GM12873 (cell line): ENCODE data around the gene XPNPEP1.

Source experiments
- TF ChIP-seq, protein P1 (sequence below): IDR thresholded peaks from 2 replicates; pipeline ENCODE4 v1.5.1; 2012; ENCODE audit warnings: low read depth, mild to moderate bottlenecking, moderate library complexity, low read length, control low read depth; ENCODE audit not compliant: insufficient read depth; ENCODE audit errors: missing control alignments

XPNPEP1 gene

DNA sequence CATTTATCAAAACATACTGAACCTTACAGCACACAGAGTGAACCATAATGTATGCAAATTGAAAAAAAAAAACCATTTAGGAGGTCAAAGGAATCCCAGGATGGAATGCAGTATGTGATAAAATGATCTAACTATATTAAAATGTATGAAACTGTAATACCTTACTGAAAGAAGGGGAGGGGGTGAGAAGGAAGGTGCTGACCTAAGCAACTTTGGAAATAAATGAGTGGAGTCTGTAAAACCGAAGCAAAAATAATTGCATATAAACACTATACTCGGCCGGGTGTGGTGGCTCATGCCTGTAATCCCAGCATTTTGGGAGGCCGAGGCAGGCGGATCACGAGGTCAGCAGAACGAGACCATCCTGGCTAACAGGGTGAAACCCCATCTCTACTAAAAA, 69.4 kb downstream of the XPNPEP1 start:
- TF ChIP-seq, protein P1, sequence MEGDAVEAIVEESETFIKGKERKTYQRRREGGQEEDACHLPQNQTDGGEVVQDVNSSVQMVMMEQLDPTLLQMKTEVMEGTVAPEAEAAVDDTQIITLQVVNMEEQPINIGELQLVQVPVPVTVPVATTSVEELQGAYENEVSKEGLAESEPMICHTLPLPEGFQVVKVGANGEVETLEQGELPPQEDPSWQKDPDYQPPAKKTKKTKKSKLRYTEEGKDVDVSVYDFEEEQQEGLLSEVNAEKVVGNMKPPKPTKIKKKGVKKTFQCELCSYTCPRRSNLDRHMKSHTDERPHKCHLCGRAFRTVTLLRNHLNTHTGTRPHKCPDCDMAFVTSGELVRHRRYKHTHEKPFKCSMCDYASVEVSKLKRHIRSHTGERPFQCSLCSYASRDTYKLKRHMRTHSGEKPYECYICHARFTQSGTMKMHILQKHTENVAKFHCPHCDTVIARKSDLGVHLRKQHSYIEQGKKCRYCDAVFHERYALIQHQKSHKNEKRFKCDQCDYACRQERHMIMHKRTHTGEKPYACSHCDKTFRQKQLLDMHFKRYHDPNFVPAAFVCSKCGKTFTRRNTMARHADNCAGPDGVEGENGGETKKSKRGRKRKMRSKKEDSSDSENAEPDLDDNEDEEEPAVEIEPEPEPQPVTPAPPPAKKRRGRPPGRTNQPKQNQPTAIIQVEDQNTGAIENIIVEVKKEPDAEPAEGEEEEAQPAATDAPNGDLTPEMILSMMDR: no peak

DNA sequence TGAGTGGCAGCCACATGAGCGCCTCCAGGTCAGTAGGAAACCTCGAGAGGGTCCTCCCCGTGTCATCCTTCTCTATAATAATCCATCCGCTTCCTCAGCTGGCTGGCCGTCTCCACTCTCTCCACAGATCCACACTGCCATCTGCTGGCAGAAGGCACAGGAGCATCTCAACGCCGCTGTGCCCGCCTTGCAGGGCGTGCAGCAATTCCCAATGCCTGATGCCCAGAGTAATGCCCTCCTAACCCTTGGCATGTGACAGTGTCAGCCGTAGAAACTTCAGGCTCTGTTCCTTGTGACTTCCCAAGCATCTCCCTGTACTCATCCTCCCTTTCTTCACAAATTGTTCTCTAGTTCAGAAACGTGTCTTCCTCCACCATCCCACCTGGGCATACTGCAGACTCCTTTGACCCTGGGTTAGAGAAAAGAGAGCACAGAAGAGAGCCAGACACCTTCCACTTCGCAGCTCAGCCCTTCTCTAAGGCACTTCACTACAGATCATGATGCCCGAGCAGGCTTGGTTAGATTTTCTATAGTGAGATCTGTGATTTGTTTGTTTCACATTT, 70.8 kb downstream of the XPNPEP1 start:
- TF ChIP-seq, protein P1: peak; percentile 97

DNA sequence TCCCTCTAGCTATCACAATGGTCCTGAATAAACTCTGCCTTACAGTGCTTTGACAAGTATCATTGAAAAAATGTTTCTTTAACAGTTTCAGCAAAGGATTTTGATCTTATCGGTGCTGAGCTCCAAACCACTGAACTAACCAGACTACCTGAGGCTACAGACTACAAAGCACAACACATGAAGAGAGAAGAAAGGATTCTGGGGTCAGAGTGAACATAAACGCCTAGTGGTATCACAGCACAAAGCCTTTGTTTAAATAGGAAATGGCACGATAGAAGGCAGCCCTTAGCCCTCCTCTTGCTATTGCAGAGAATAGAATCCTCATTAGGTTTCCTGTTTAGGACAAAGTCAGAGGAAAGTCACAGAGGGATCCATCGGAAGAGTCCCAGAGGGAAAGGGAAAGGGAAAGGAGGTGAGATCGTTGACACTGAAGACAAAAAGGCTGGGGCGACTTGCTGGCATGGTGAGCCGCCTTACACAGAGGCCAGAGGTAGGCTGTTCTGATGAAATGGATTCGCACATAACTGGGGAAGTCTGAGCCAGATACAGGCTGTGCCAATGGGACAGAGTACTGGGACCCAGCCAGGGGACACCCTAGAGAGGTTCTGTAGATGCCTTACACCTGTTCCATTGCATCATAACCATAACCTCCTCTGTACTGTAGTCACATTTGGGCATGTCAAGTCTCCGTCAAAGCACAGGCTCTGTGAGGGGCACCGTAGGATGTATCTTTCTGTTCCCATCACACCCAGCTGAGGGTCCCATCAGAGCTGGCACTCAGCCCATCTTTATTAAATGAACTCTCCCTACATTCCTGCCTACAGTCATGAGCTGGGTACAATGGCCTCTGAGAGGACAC, 71.5 kb downstream of the XPNPEP1 start:
- TF ChIP-seq, protein P1: no peak

DNA sequence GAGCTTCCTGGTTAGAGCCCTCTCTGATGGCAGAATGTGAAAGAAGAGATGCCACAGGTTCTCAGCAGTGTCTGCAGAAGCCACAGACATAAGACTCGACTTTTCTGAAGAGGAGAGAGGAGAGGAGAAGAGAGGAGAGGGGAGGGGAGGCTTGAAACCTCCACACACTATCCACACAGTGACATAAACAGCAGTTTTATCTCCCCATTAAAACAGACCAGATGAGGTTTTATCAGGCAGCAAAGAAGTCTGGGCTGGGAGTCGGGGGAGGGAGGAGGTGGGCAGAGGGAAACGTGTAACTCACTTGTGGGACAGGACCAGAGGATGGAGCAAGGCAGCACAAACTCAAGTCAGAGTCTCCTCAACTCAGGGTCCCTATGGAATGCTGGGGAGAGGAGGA, 76.5 kb downstream of the XPNPEP1 start:
- TF ChIP-seq, protein P1: no peak

DNA sequence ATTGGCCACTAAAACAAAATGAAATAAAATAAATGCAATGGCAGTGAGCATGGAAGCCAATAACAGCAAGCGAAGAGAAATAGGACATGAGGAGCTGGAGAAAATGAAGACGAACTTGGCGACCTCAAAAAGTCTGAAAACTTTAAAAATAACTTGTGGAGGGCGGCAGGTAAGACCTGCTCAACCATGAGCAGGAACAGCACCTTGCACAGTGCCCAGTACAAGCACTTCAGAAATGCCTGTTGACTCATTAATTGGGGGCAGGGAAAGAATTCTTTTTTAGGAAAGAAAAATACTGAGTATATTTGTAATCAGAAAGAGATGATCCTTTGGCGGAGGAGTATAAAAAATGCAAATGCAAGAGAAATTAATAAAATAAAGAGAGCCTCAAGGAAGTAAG, 78.0 kb downstream of the XPNPEP1 start:
- TF ChIP-seq, protein P1: no peak

DNA sequence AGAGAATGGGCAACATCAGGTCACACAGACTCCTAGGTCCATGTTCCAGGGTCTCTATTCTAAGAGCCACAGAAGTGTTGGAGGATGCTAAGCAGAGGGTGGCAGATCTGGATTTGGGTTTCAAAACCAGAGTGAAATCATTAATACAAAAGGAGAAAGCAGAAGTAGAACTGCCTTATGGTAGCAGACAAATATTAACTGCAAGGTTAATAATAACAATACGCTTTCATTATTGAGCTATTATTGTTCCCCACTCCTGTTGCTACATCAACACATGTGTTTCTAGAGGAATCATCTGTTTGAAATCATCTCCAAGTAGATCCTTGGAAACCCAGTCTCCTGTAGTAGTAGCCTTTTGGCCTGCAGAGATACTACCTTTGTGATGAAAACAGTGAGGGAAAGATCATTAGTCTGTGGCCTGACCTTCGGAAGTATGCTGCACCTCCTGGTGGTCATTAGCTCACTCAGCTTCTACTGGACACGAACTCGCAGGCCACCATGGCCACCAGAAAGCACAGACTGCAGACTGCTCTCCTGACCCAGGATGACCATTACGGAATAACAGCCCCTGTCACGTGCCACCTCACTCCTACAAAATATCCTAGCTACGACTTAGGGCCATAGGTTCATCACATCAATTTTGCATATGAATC, 84.6 kb downstream of the XPNPEP1 start:
- TF ChIP-seq, protein P1: peak; percentile 9

DNA sequence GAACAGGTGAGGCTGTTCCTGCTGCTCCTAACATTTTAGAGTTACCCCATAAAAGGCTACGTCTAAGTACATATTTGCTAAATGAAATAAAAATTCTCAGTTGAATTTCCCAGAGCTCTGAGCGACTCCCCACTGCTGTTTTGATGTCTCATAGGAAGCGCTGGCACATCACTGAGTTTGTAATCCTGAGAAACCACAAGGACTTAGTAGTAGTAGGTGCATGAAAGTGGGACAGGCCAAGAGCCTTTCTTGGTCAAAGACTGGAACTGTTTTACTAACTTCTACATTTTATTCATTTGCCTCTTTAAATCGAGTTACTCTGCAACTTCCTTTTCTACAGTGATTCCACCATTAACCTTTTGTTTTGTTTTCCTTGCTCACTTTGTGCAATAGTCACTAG, 85.9 kb downstream of the XPNPEP1 start:
- TF ChIP-seq, protein P1: no peak
